Endothelial cell of umbilical vein (primary cell): ENCODE data around the gene EIF5AL1. TPM values are rescaled to one million over a fixed set of nuclear protein-coding genes. Genes with fewer than 3 reads are reported as not detected.
"Not testable (repeated sequence)": the region's sequence is repeated elsewhere in the genome, so short reads cannot be mapped to it uniquely, and the experiment has no call there.

Source experiments
- BruUV-seq: library from RNA; stranded (reverse); fragments of 400-500 nt; replicated peaks from 2 replicates; lab custom pipeline; 2021; lab: Mats Ljungman, UMichigan
- CTCF ChIA-PET: fragments of 300-600, 350-600 bp; sonication (Branson Sonifier 250); formaldehyde crosslinking; loops from one replicate; lab custom pipeline; 2021; ENCODE audit warnings: antibody characterized with exemption, inconsistent platforms; lab: Charles Lee
- POLR2A ChIA-PET: fragments of 300-600, 350-600 bp; sonication (Branson Sonifier 250); formaldehyde crosslinking; loops from one replicate; lab custom pipeline; 2021; ENCODE audit warnings: antibody characterized with exemption, inconsistent platforms; lab: Charles Lee
- DNase-seq: peaks from one replicate; pipeline ENCODE4 v3.0.0-alpha.2; 2011; ENCODE audit warnings: low read depth, low spot score
- FAIRE-seq: peaks from 2 replicates; lab custom pipeline; 2011; peaks lifted over from hg19 to GRCh38; lab: Jason Lieb, UNC
- H2AFZ ChIP-seq: 2 replicates; pipeline ENCODE4 v1.6.0; 2012; ENCODE audit warnings: low read depth, low read length, control low read depth, inconsistent platforms
- H3K27ac ChIP-seq: 2 replicates; pipeline ENCODE4 v1.5.1; 2011; ENCODE audit warnings: low read depth, mild to moderate bottlenecking, control low read depth, low read length, moderate library complexity; ENCODE audit not compliant: insufficient read depth
- H3K27me3 ChIP-seq, 2 experiments: 2 replicates each; pipeline versions ENCODE4 v1.6.0 to v1.6.1; 2011; ENCODE audit warnings: low read length in 2 of 2, mixed read lengths in 1 of 2; ENCODE audit not compliant: control insufficient read depth in 2 of 2, insufficient read depth in 2 of 2
- H3K36me3 ChIP-seq, 2 experiments: 2 replicates in 1 of 2; 3 replicates in 1 of 2; pipeline ENCODE4 v1.5.1; 2011; ENCODE audit warnings: low read length in 2 of 2, mild to moderate bottlenecking in 1 of 2, moderate library complexity in 1 of 2; ENCODE audit not compliant: control insufficient read depth in 2 of 2, insufficient read depth in 2 of 2; ENCODE audit errors: extremely low read depth in 1 of 2
- H3K4me1 ChIP-seq: 3 replicates; pipeline ENCODE4 v1.5.1; 2011; ENCODE audit warnings: mild to moderate bottlenecking, low read length; ENCODE audit not compliant: control insufficient read depth, insufficient read depth; ENCODE audit errors: extremely low read depth
- H3K4me2 ChIP-seq: 2 replicates; pipeline ENCODE4 v1.6.1; 2011; ENCODE audit warnings: low read length, control low read depth, mixed read lengths; ENCODE audit not compliant: insufficient read depth
- H3K4me3 ChIP-seq, 3 experiments: fragments of 200-600 bp in 1 of 3; sonication (generic), shearing (Covaris generic) in 1 of 3; replicated peaks in 1 of 3; 2 replicates each; pipeline ENCODE4 v1.5.1; 2011 to 2016; ENCODE audit warnings: control low read depth in 3 of 3, low read length in 3 of 3, mild to moderate bottlenecking in 2 of 3, inconsistent platforms in 1 of 3, low read depth in 1 of 3, moderate library complexity in 1 of 3; ENCODE audit not compliant: insufficient read depth in 1 of 3
- H3K79me2 ChIP-seq: 2 replicates; pipeline ENCODE4 v1.6.0; 2012; ENCODE audit warnings: low read length, inconsistent platforms; ENCODE audit not compliant: control insufficient read depth, insufficient read depth
- H3K9ac ChIP-seq: replicated peaks from 2 replicates; pipeline ENCODE3; 2011; ENCODE audit warnings: low read length, control low read depth; ENCODE audit not compliant: insufficient read depth; ENCODE audit errors: extremely low read depth
- H3K9me1 ChIP-seq: replicated peaks from 3 replicates; pipeline ENCODE4 v1.6.0; 2011; ENCODE audit warnings: mild to moderate bottlenecking, low read length; ENCODE audit not compliant: control insufficient read depth, insufficient read depth; ENCODE audit errors: extremely low read depth
- H3K9me3 ChIP-seq: replicated peaks from 2 replicates; pipeline ENCODE4 v1.5.1; 2012; ENCODE audit warnings: low read length, inconsistent platforms; ENCODE audit not compliant: control insufficient read depth, insufficient read depth
- H4K20me1 ChIP-seq: replicated peaks from 2 replicates; pipeline ENCODE3; 2011; ENCODE audit warnings: mild to moderate bottlenecking, low read length; ENCODE audit not compliant: control insufficient read depth, insufficient read depth; ENCODE audit errors: extremely low read depth
- dilution Hi-C: fragments of 300-500 bp; cut with MboI; formaldehyde crosslinking; loops from one replicate; pipeline ENCODE4 v1.15.0; 2019; ENCODE audit warnings: low sequenced_read_pairs; ENCODE audit not compliant: extremely low pct_ligation_motif_present
- intact Hi-C: fragments of 100-400 bp; cut with micrococcal nuclease; formaldehyde crosslinking; loops from one replicate; pipeline ENCODE4 v1.10.0; 2022
- polyA plus RNA-seq, 4 experiments: library from polyadenylated mRNA; depleted of rRNA in 3 of 4; stranded (reverse) in 3 of 4; unstranded in 1 of 4; fragments of >200 nt; gene quantifications; 2 replicates each; pipeline versions ENCODE4 v1.2.1 to v1.2.3, GENCODE V29; 2011 to 2012; ENCODE audit warnings: missing spikeins in 1 of 4
- total RNA-seq: library from RNA; stranded (reverse); gene quantifications from 2 replicates; pipeline ENCODE4 v1.2.3, GENCODE V29; 2021

EIF5AL1 gene
- total and polyA plus RNA-seq, 2 donors (not counting 3 experiments of a cell fraction or from before 2014, with no cell fraction given): 0.29 to 1.0 TPM

DNA sequence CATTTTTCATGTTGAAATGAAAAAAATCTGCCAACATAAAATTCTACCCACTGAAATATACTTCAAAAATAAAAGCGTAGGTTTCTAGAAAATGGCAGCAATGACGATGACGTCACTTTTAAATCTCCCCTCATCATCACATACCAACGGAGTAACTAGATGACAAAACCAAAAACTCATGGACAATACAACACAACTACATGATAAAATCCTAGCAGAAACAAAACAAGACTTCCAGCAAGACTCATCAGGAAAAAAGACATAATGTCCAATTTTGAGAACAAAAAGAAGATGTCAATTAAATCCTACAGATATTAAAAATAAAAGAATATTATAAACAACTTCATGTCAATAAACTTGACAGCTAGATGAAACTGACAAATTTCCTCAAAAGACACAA lies 15.9 kb downstream of the EIF5AL1 start:
- H3K79me2 ChIP-seq, H2AFZ ChIP-seq, H3K9ac ChIP-seq, H3K4me3 ChIP-seq, H3K9me3 ChIP-seq, BruUV-seq, DNase-seq, intact Hi-C loops, H4K20me1 ChIP-seq, H3K27ac ChIP-seq, H3K9me1 ChIP-seq, POLR2A ChIA-PET, H3K27me3 ChIP-seq, dilution Hi-C loops, FAIRE-seq, H3K4me2 ChIP-seq, H3K4me1 ChIP-seq, H3K36me3 ChIP-seq: not testable (repeated sequence)
- CTCF ChIA-PET: interaction anchor here (1.2 kb wide), 1 partner anchor 153 kb away, joined by 3 read pairs; no protein-coding TSS in a partner anchor

DNA sequence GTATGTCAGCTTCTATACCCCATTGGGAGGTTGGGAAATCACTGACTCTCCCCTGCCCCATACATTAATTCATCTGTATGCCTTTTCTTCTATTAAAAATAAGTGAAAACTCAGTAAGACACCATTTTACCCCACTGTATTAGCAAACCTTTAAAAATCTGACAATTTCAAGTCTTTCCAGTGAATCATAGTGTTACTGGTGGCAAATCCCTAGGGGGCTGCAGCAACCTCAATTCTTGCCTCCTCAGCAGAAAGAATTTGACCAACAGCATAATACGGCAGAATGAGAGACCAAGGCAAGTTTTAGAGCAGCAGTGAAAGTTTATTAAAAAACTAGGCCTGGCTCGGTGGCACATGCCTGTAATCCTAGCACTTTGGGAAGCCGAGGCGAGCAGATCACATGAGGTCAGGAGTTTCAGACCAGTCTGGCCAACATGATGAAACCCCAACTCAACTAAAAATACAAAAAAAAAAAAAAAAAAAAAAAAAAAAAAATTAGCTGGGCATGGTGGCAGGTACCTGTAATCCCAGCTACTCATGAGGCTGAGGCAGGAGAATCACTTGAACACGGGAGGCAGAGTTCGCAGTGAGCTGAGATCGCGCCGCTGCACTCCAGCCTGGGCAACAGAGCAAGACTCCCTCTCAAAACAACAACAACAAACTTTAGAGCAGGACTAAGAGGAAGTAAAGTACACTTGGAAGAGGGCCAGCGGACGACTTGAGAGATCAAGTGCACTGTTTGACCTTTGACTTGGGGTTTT lies 21.0 kb downstream of the EIF5AL1 start:
- dilution Hi-C loops, H4K20me1 ChIP-seq, H3K9ac ChIP-seq, H3K4me1 ChIP-seq, H3K9me1 ChIP-seq, CTCF ChIA-PET, H3K4me2 ChIP-seq, H3K4me3 ChIP-seq, FAIRE-seq, H3K27ac ChIP-seq, H3K79me2 ChIP-seq, H3K27me3 ChIP-seq, DNase-seq, BruUV-seq, H2AFZ ChIP-seq, H3K9me3 ChIP-seq, intact Hi-C loops, H3K36me3 ChIP-seq: not testable (repeated sequence)
- POLR2A ChIA-PET: interaction anchor here (0.6 kb wide), 1 partner anchor 667 kb away, joined by 6 read pairs; no protein-coding TSS in a partner anchor

- H3K79me2 ChIP-seq, H3K4me1 ChIP-seq, H3K36me3 ChIP-seq, dilution Hi-C loops, H3K27me3 ChIP-seq, intact Hi-C loops, H3K4me2 ChIP-seq, H3K9ac ChIP-seq, H3K4me3 ChIP-seq, H2AFZ ChIP-seq, H4K20me1 ChIP-seq, H3K9me3 ChIP-seq, CTCF ChIA-PET, DNase-seq, BruUV-seq, FAIRE-seq, H3K9me1 ChIP-seq, H3K27ac ChIP-seq: not testable (repeated sequence)
- POLR2A ChIA-PET: interaction anchor here (0.6 kb wide), 1 partner anchor 666 kb away, joined by 6 read pairs; no protein-coding TSS in a partner anchor
These were observed 21.5 kb downstream of the EIF5AL1 start for GRCh38 chr10:79533903-79534175.

GRCh38 chr10:79538311-79538710 lies 26.0 kb downstream of the EIF5AL1 start:
- H3K4me3 ChIP-seq, BruUV-seq, POLR2A ChIA-PET, intact Hi-C loops, H3K27ac ChIP-seq, H3K9me3 ChIP-seq, H3K9me1 ChIP-seq, H3K4me2 ChIP-seq, H3K79me2 ChIP-seq, H3K9ac ChIP-seq, H2AFZ ChIP-seq, DNase-seq, dilution Hi-C loops, H3K36me3 ChIP-seq, FAIRE-seq, H3K4me1 ChIP-seq, H4K20me1 ChIP-seq, H3K27me3 ChIP-seq: not testable (repeated sequence)
- CTCF ChIA-PET: interaction anchor here (0.6 to 2.9 kb wide), 6 partner anchors 12 to 580 kb away, joined by 3 to 45 read pairs (median 4); no protein-coding TSS in a partner anchor
